GM12878 (cell line): Measurements from ENCODE around the gene TBC1D5. TPM values are rescaled to one million over a fixed set of nuclear protein-coding genes. Genes with fewer than 3 reads are reported as not detected.

Experiments
- ATAC-seq: fragments of 200-7000 bp; cut with Tn5 transposase; 3 replicates; pipeline ENCODE4 v1.9.1; 2020; ENCODE audit warnings: mild to moderate bottlenecking, moderate library complexity
- BruUV-seq: library from RNA; stranded (reverse); fragments of 400-500 nt; replicated peaks from 2 replicates; lab custom pipeline; 2021; lab: Mats Ljungman, UMichigan
- CTCF ChIA-PET: fragments of 300-600 bp; sonication (Branson Sonifier 250); formaldehyde crosslinking; extraction: SDS; loops from one replicate; lab custom pipeline; 2021; ENCODE audit warnings: inconsistent platforms; lab: Yijun Ruan, JAX
- POLR2A ChIA-PET: fragments of 350-600 bp; formaldehyde crosslinking; extraction: SDS; loops from one replicate; lab custom pipeline; 2021; ENCODE audit warnings: inconsistent platforms; lab: Charles Lee
- RAD21 ChIA-PET: fragments of 300-600 bp; sonication (Branson Sonifier 250); formaldehyde crosslinking; loops from one replicate; lab custom pipeline; 2023; ENCODE audit warnings: antibody characterized with exemption; ENCODE audit not compliant: unreplicated experiment; lab: Charles Lee
- SMC1A ChIA-PET: fragments of 300-600 bp; sonication (Branson Sonifier 250); formaldehyde crosslinking; loops from one replicate; lab custom pipeline; 2023; ENCODE audit not compliant: unreplicated experiment, uncharacterized antibody; lab: Charles Lee
- DNase-seq: peaks from one replicate; pipeline ENCODE4 v3.0.0-alpha.2; 2011; ENCODE audit warnings: low read depth, low spot score
- FAIRE-seq: peaks from 3 replicates; lab custom pipeline; 2011; peaks lifted over from hg19 to GRCh38; lab: Jason Lieb, UNC
- H2AFZ ChIP-seq: 2 replicates; pipeline ENCODE4 v1.6.0; 2011; ENCODE audit warnings: low read depth, low read length, control low read depth; ENCODE audit not compliant: control insufficient read depth
- H3K27ac ChIP-seq: 2 replicates; pipeline ENCODE4 v1.5.1; 2011; ENCODE audit warnings: control low read depth; ENCODE audit not compliant: control insufficient read depth, insufficient read depth
- H3K27me3 ChIP-seq, 2 experiments: replicated peaks in 1 of 2; 2 replicates each; pipeline versions ENCODE4 v1.6.0 to v1.6.1; 2011; ENCODE audit warnings: low read length in 1 of 2; ENCODE audit not compliant: control insufficient read depth in 2 of 2, insufficient read depth in 2 of 2
- H3K36me3 ChIP-seq, 2 experiments: 2 replicates each; pipeline ENCODE4 v1.5.1; 2011; ENCODE audit warnings: low read length in 1 of 2; ENCODE audit not compliant: control insufficient read depth in 2 of 2, insufficient read depth in 2 of 2
- H3K4me1 ChIP-seq: 2 replicates; pipeline ENCODE4 v1.6.1; 2011; ENCODE audit warnings: mild to moderate bottlenecking, low read length, moderate library complexity, mixed read lengths; ENCODE audit not compliant: control insufficient read depth, insufficient read depth
- H3K4me2 ChIP-seq: 2 replicates; pipeline ENCODE4 v1.6.0; 2011; ENCODE audit warnings: control low read depth; ENCODE audit not compliant: control insufficient read depth, insufficient read depth
- H3K4me3 ChIP-seq: fragments of 200-600 bp; sonication (generic); 2 replicates; pipeline ENCODE4 v1.5.1; 2016
- H3K79me2 ChIP-seq: 2 replicates; pipeline ENCODE4 v1.6.0; 2011; ENCODE audit warnings: low read length; ENCODE audit not compliant: control insufficient read depth, insufficient read depth
- H3K9ac ChIP-seq: 2 replicates; pipeline ENCODE4 v1.8.0; 2011; ENCODE audit warnings: low read length, control low read depth, mixed read lengths; ENCODE audit not compliant: control insufficient read depth, insufficient read depth
- H3K9me3 ChIP-seq: replicated peaks from 3 replicates; pipeline ENCODE4 v1.5.1; 2011; ENCODE audit warnings: mild to moderate bottlenecking, low read length; ENCODE audit not compliant: control insufficient read depth, insufficient read depth
- H4K20me1 ChIP-seq: 2 replicates; pipeline ENCODE4 v1.6.0; 2011; ENCODE audit not compliant: control insufficient read depth, insufficient read depth
- CREB1 ChIP-seq: IDR thresholded peaks from 2 replicates; pipeline ENCODE4 v1.6.1; 2012; ENCODE audit warnings: low read depth, mild to moderate bottlenecking, inconsistent platforms
- GATAD2B ChIP-seq: fragments of 450-650 bp; conservative IDR thresholded peaks from 2 replicates; pipeline ENCODE4 v1.6.1; 2017; ENCODE audit warnings: low read depth, mild to moderate bottlenecking, moderate library complexity
- HDGF ChIP-seq: fragments of 450-650 bp; IDR thresholded peaks from 2 replicates; pipeline ENCODE4 v1.6.1; 2016; ENCODE audit warnings: antibody characterized with exemption
- IRF5 ChIP-seq: fragments of 450-650 bp; IDR thresholded peaks from 2 replicates; pipeline ENCODE4 v1.6.1; 2017; ENCODE audit warnings: borderline replicate concordance
- NRF1 ChIP-seq: conservative IDR thresholded peaks from 2 replicates; pipeline ENCODE4 v1.6.1; 2011; ENCODE audit warnings: mild to moderate bottlenecking, low read depth, low read length, improper control_type of control experiment
- POLR2A ChIP-seq: IDR thresholded peaks from 2 replicates; pipeline ENCODE4 v1.6.1; 2011; ENCODE audit warnings: low read depth, mild to moderate bottlenecking, low read length
- ZNF274 ChIP-seq: IDR thresholded peaks from one replicate; pipeline ENCODE4 v1.8.0; 2011; ENCODE audit not compliant: insufficient read length, insufficient read depth
- ZNF622 ChIP-seq: fragments of 450-650 bp; IDR thresholded peaks from 2 replicates; pipeline ENCODE4 v1.6.1; 2017; ENCODE audit warnings: mild to moderate bottlenecking, inconsistent platforms
- WGBS: methylation state at CpG from one replicate; pipeline ENCODE4 v1.1.6; 2016; ENCODE audit warnings: low lambda C conversion rate; ENCODE audit not compliant: insufficient replicate concordance, insufficient coverage; ENCODE audit errors: missing lambda C conversion rate; 5-methylcytosine and 5-hydroxymethylcytosine counted together
- in situ Hi-C: fragments of 300-500 bp; cut with MboI; formaldehyde crosslinking; loops from 9 replicates; pipeline ENCODE4 v1.14.3; 2018; ENCODE audit warnings: mixed read lengths
- intact Hi-C: fragments of 100-400 bp; cut with micrococcal nuclease; formaldehyde crosslinking; loops from one replicate; pipeline ENCODE4 v1.14.2; 2022; ENCODE audit not compliant: unreplicated experiment
- polyA plus RNA-seq, 11 experiments: library from polyadenylated mRNA; depleted of rRNA in 4 of 11; unstranded in 6 of 11; stranded (reverse) in 5 of 11; fragments of >200 nt; fragmentation: Nextera tagmentation in 4 of 11; fragmentation: Illumina TruSeq in 1 of 11; extraction: Ambion mirVana in 4 of 11; extraction: Trizol in 1 of 11; gene quantifications; 1 replicate in 1 of 11; 2 replicates in 10 of 11; pipeline versions ENCODE4 v1.2.1 to v1.2.3, GENCODE V29; 2011 to 2016; ENCODE audit warnings: inconsistent platforms in 2 of 11, missing spikeins in 2 of 11, low read depth in 1 of 11
- total RNA-seq, 4 experiments: library from RNA; depleted of rRNA in 3 of 4; stranded (reverse); fragments of >200 nt in 3 of 4; fragmentation: Illumina TruSeq in 1 of 4; extraction: Trizol in 1 of 4; gene quantifications; 2 replicates each; pipeline versions ENCODE4 v1.2.1 to v1.2.3, GENCODE V29; 2013 to 2021
- TF ChIP-seq, protein P1 (sequence below): fragments of 450-650 bp; IDR thresholded peaks from 2 replicates; pipeline ENCODE4 v1.6.1; 2017; ENCODE audit warnings: antibody characterized with exemption, mild to moderate bottlenecking, moderate library complexity

TBC1D5 gene
- total and polyA plus RNA-seq, 10 of the 15 experiments (the other 5 are each of a cell fraction or from before 2014, with no cell fraction given) = 5.5 to 61.0 (median 43.8) TPM

GRCh38 chr3:17529677-17530076 is 212.8 kb downstream of the TBC1D5 start:
- no peak overlapping the region for H3K27ac ChIP-seq
- H3K4me1 ChIP-seq = no peaks in the 10 kb centered on the region
- H3K4me2 ChIP-seq = no peak overlapping the region
- WGBS = over 99% methylated on average over 11 of the region's 11 CpGs
- intact Hi-C loops = no loop called here
- H3K9ac ChIP-seq = no peak overlapping the region
- no TSS peak for BruUV-seq
- ChIA-PET RAD21 (no interaction called here), SMC1A (no interaction called here), POLR2A (no interaction called here), CTCF (no interaction called here)
- H3K4me3 ChIP-seq = no peak overlapping the region
- H3K27me3 ChIP-seq = no peaks in the 10 kb centered on the region
- TF ChIP-seq ZNF622 = no peak
- TF ChIP-seq CREB1 = no peak
- TF ChIP-seq NRF1 = no peak
- TF ChIP-seq GATAD2B = no peak
- TF ChIP-seq POLR2A = no peak
- TF ChIP-seq ZNF274 = no peak
- TF ChIP-seq IRF5 = no peak
- TF ChIP-seq, protein P1, sequence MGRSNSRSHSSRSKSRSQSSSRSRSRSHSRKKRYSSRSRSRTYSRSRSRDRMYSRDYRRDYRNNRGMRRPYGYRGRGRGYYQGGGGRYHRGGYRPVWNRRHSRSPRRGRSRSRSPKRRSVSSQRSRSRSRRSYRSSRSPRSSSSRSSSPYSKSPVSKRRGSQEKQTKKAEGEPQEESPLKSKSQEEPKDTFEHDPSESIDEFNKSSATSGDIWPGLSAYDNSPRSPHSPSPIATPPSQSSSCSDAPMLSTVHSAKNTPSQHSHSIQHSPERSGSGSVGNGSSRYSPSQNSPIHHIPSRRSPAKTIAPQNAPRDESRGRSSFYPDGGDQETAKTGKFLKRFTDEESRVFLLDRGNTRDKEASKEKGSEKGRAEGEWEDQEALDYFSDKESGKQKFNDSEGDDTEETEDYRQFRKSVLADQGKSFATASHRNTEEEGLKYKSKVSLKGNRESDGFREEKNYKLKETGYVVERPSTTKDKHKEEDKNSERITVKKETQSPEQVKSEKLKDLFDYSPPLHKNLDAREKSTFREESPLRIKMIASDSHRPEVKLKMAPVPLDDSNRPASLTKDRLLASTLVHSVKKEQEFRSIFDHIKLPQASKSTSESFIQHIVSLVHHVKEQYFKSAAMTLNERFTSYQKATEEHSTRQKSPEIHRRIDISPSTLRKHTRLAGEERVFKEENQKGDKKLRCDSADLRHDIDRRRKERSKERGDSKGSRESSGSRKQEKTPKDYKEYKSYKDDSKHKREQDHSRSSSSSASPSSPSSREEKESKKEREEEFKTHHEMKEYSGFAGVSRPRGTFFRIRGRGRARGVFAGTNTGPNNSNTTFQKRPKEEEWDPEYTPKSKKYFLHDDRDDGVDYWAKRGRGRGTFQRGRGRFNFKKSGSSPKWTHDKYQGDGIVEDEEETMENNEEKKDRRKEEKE = no peak
- no peak for TF ChIP-seq HDGF
- in situ Hi-C loops = no loop called here
- no peaks in the 10 kb centered on the region for H4K20me1 ChIP-seq
- FAIRE-seq (no peak), DNase-seq (no peak), ATAC-seq (no peak)
- no peak overlapping the region for H2AFZ ChIP-seq
- H3K9me3 ChIP-seq = no peaks in the 10 kb centered on the region; the same call in 2 of the 3 replicates
- no peaks in the 10 kb centered on the region for H3K79me2 ChIP-seq
- H3K36me3 ChIP-seq = no peaks in the 10 kb centered on the region
